HepG2 (cell line): ENCODE results near the gene SLC44A5. TPM values are rescaled to one million over a fixed set of nuclear protein-coding genes. Genes with fewer than 3 reads are reported as not detected.

Source experiments
- ATAC-seq: fragments of 200-7000 bp; cut with Tn5 transposase; 3 replicates; pipeline ENCODE4 v1.9.1; 2020; ENCODE audit warnings: mild to moderate bottlenecking, moderate library complexity
- BruUV-seq: library from RNA; stranded (reverse); fragments of 400-500 nt; replicated peaks from 2 replicates; lab custom pipeline; 2021; lab: Mats Ljungman, UMichigan
- CTCF ChIA-PET: fragments of 300-600 bp; formaldehyde crosslinking; extraction: SDS; loops from one replicate; lab custom pipeline; 2021; ENCODE audit warnings: low total read pairs, inconsistent platforms, low intra/inter-chr PET ratio; lab: Yijun Ruan, JAX
- POLR2A ChIA-PET: fragments of 350-600 bp; sonication (Branson Sonifier 250); formaldehyde crosslinking; loops from one replicate; lab custom pipeline; 2020; ENCODE audit warnings: antibody characterized with exemption, inconsistent platforms; lab: Yijun Ruan, JAX
- DNase-seq: peaks from one replicate; pipeline ENCODE4 v3.0.0-alpha.2; 2015; ENCODE audit warnings: low spot score
- FAIRE-seq: peaks from 3 replicates; lab custom pipeline; 2011; peaks lifted over from hg19 to GRCh38; lab: Jason Lieb, UNC
- H2AFZ ChIP-seq: one replicate; pipeline ENCODE4 v1.6.1; 2011; ENCODE audit warnings: low read length, inconsistent platforms
- H3K27ac ChIP-seq: fragments of 300-600 bp; 3 replicates; pipeline ENCODE4 v1.8.0; 2011; ENCODE audit warnings: mixed run types, mild to moderate bottlenecking, mixed read lengths, low read length, inconsistent platforms; ENCODE audit not compliant: insufficient read depth; ENCODE audit errors: extremely low read length
- H3K27me3 ChIP-seq, 2 experiments: fragments of 200-600 bp in 1 of 2; 2 replicates in 1 of 2; 3 replicates in 1 of 2; pipeline versions ENCODE4 v1.6.0 to v1.8.0; 2011; ENCODE audit warnings: low read length in 2 of 2, mild to moderate bottlenecking in 2 of 2, moderate library complexity in 2 of 2, inconsistent platforms in 1 of 2; ENCODE audit not compliant: insufficient read depth in 2 of 2, control insufficient read depth in 1 of 2
- H3K36me3 ChIP-seq, 2 experiments: fragments of 200-600 bp in 1 of 2; replicated peaks in 1 of 2; 2 replicates in 1 of 2; 3 replicates in 1 of 2; pipeline versions ENCODE4 v1.5.1 to v1.8.0; 2011; ENCODE audit warnings: low read length in 2 of 2, inconsistent platforms in 1 of 2; ENCODE audit not compliant: insufficient read depth in 2 of 2, control insufficient read depth in 1 of 2
- H3K4me1 ChIP-seq: 2 replicates; pipeline ENCODE4 v1.5.1; 2012; ENCODE audit warnings: low read length, inconsistent platforms; ENCODE audit not compliant: insufficient read depth
- H3K4me2 ChIP-seq: 2 replicates; pipeline ENCODE4 v1.6.0; 2011; ENCODE audit warnings: low read depth, low read length, inconsistent platforms
- H3K4me3 ChIP-seq, 3 experiments: fragments of 200-600 bp in 1 of 3; sonication (generic), shearing (Covaris generic) in 1 of 3; replicated peaks in 1 of 3; 2 replicates each; pipeline ENCODE4 v1.5.1; 2011 to 2016; ENCODE audit warnings: low read length in 3 of 3, inconsistent platforms in 2 of 3, low read depth in 2 of 3, mild to moderate bottlenecking in 2 of 3, control low read depth in 1 of 3, mixed read lengths in 1 of 3; ENCODE audit not compliant: insufficient read depth in 1 of 3
- H3K79me2 ChIP-seq: one replicate; pipeline ENCODE4 v1.6.1; 2011; ENCODE audit warnings: low read length, inconsistent platforms; ENCODE audit not compliant: insufficient read depth
- H3K9ac ChIP-seq: 2 replicates; pipeline ENCODE4 v1.6.0; 2011; ENCODE audit warnings: mild to moderate bottlenecking, low read depth, low read length, inconsistent platforms; ENCODE audit not compliant: insufficient read depth
- H3K9me3 ChIP-seq: 2 replicates; pipeline ENCODE4 v1.5.1; 2012; ENCODE audit warnings: mild to moderate bottlenecking, low read length
- H4K20me1 ChIP-seq: 2 replicates; pipeline ENCODE4 v1.6.0; 2011; ENCODE audit warnings: inconsistent platforms, mild to moderate bottlenecking, low read length, moderate library complexity; ENCODE audit not compliant: insufficient read depth
- GLI4 ChIP-seq: sonication (generic); formaldehyde crosslinking; IDR thresholded peaks from 2 replicates; pipeline ENCODE4 v1.5.1; 2020; ENCODE audit warnings: missing genetic modification reagents, mild to moderate bottlenecking, moderate library complexity, borderline replicate concordance
- GZF1 ChIP-seq: sonication (generic); formaldehyde crosslinking; IDR thresholded peaks from 2 replicates; pipeline ENCODE4 v1.5.1; 2020; ENCODE audit warnings: mild to moderate bottlenecking, missing genetic modification reagents
- MXI1 ChIP-seq: IDR thresholded peaks from 3 replicates; pipeline ENCODE4 v1.6.1; 2012; ENCODE audit warnings: low read depth, low read length, inconsistent platforms, borderline replicate concordance
- SMYD3 ChIP-seq: sonication (generic); formaldehyde crosslinking; IDR thresholded peaks from 2 replicates; pipeline ENCODE4 v1.8.1; 2023; ENCODE audit warnings: mild to moderate bottlenecking, missing genetic modification reagents
- ZNF225 ChIP-seq: sonication (generic); formaldehyde crosslinking; IDR thresholded peaks from 2 replicates; pipeline ENCODE4 v1.4.0; 2020; ENCODE audit warnings: mild to moderate bottlenecking, missing genetic modification reagents
- ZNF235 ChIP-seq: sonication (generic); formaldehyde crosslinking; IDR thresholded peaks from 2 replicates; pipeline ENCODE4 v1.8.1; 2023; ENCODE audit warnings: mild to moderate bottlenecking, missing genetic modification reagents, borderline replicate concordance
- ZNF331 ChIP-seq: sonication (generic); formaldehyde crosslinking; IDR thresholded peaks from 2 replicates; pipeline ENCODE4 v1.4.0; 2020; ENCODE audit warnings: missing genetic modification reagents
- WGBS: methylation state at CpG from one replicate; pipeline ENCODE4 v1.1.6; 2017; ENCODE audit warnings: low lambda C conversion rate; 5-methylcytosine and 5-hydroxymethylcytosine counted together
- in situ Hi-C: cut with HindIII; loops from 2 replicates; pipeline ENCODE4 v1.10.0; 2017; ENCODE audit warnings: low pct_unique_long_range_greater_than_20kb; ENCODE audit not compliant: extremely low pct_ligation_motif_present
- intact Hi-C: fragments of 100-400 bp; cut with micrococcal nuclease; formaldehyde crosslinking; loops from one replicate; pipeline ENCODE4 v1.10.0; 2022; ENCODE audit not compliant: unreplicated experiment
- polyA plus RNA-seq, 8 experiments: library from polyadenylated mRNA; depleted of rRNA in 3 of 8; stranded (reverse) in 7 of 8; unstranded in 1 of 8; fragments of >200 nt; fragmentation: Illumina TruSeq in 4 of 8; extraction: Trizol in 4 of 8; gene quantifications; 2 replicates each; pipeline versions ENCODE4 v1.2.1 to v1.2.3, GENCODE V29; 2011 to 2016; ENCODE audit warnings: low read depth in 4 of 8, missing spikeins in 1 of 8, mixed read lengths in 1 of 8; ENCODE audit not compliant: insufficient read depth in 1 of 8
- total RNA-seq, 5 experiments: library from RNA; depleted of rRNA; stranded (reverse); fragments of >200 nt; fragmentation: Illumina TruSeq; extraction: Trizol; gene quantifications; 2 replicates each; pipeline ENCODE4 v1.2.3, GENCODE V29; 2016; ENCODE audit warnings: low read depth in 1 of 5
- TF ChIP-seq, protein P1 (sequence below): sonication (generic); formaldehyde crosslinking; IDR thresholded peaks from 2 replicates; pipeline ENCODE4 v1.8.0; 2022; ENCODE audit warnings: missing genetic modification reagents, mild to moderate bottlenecking, inconsistent platforms, borderline replicate concordance
- TF ChIP-seq, protein P2 (sequence below): sonication (generic); formaldehyde crosslinking; IDR thresholded peaks from 2 replicates; pipeline ENCODE4; 2020; ENCODE audit warnings: missing genetic modification reagents, mild to moderate bottlenecking, borderline replicate concordance
- TF ChIP-seq, protein P3 (sequence below): sonication (generic); formaldehyde crosslinking; IDR thresholded peaks from 2 replicates; pipeline ENCODE4 v1.5.1; 2020; ENCODE audit warnings: mild to moderate bottlenecking, moderate library complexity, missing genetic modification reagents
- TF ChIP-seq, protein P4 (sequence below): sonication (generic); formaldehyde crosslinking; IDR thresholded peaks from 2 replicates; pipeline ENCODE4 v1.5.0; 2020; ENCODE audit warnings: mild to moderate bottlenecking, missing genetic modification reagents

Gene SLC44A5
- total and polyA plus RNA-seq, 2 of the 13 experiments (the other 11 are each of a cell fraction or from before 2014, with no cell fraction given) = 8.0 to 16.0 TPM

DNA sequence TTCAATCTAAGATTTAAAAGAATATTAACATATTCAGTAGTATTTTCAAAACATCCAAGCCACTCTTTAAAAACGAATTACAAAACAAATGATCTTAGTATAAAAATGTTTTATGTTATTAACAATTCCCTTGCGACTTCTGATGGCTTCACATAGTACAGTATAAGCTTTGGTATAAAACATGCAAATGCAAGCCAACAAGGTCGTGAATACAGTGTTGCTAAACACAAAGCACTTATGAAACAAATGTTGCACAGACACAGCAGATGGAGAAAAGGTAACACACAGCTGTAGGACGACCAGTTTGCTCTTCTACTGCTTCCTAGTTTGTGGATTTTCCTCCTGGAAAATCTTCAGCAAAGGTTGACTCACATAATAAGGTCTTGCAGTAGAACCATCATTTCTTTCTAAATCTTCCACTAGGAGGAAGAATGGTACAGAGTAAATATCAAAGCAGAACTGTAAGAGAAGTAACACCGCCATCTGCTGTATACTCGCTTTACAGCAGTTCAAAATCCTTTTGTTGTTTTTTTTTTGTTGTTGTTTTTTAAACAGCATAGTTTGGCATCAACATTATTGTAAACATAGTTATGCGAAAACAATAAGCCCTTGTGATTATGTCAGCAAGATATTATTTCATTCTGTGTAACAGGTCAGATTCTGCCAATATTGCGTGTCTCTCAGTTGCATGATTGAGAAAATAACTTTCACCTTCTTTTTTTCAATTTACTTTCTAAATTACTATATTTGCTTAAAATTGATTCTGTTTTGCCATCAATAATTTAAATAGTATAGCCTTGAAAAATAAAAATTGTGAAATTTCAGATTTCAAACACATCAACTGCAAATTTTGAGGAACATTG is 407.3 kb downstream of the SLC44A5 start (continued):
- TF ChIP-seq, protein P1, sequence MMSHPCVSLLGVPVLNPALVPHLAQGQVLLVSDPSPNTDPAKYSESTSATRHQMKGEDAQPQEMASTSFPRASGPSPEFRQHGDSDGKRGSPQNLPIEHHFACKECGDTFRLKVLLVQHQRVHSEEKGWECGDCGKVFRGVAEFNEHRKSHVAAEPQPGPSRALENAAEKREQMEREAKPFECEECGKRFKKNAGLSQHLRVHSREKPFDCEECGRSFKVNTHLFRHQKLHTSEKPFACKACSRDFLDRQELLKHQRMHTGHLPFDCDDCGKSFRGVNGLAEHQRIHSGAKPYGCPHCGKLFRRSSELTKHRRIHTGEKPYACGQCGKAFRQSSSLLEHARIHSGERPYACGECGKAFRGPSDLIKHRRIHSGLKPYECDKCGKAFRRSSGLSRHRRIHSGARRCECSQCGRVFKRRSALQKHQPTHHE (CRISPR knock-in tag) = no peak
- TF ChIP-seq MXI1 = no peak
- TF ChIP-seq, all 625 proteins: peak for 8

DNA sequence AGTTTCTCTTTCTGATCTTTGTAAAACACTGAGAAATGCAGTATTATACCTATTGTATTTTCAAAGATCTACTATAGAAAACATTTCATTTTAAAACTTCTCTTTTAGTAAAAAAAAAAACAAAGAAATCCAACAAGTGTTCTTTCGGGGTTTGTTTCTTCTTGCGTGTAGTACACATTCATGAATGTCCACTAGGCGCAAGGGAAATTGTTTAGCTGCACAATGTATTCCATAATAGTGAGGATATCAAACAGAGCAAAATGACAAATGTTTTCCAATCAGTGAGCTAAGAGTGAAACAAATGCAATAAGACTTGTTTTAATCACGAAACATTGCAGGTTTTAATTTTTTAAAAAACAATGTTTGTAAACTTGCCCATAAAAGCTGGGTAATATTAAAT is 408.2 kb downstream of the SLC44A5 start:
- Histone ChIP-seq H3K36me3 (no peaks in the 10 kb centered on the region), H3K4me2 (no peak overlapping the region), H2AFZ (no peak overlapping the region), H3K4me3 (no peak overlapping the region), H3K9ac (no peak overlapping the region), H4K20me1 (no peaks in the 10 kb centered on the region), H3K27ac (no peak overlapping the region), H3K27me3 (no peaks in the 10 kb centered on the region), H3K79me2 (no peaks in the 10 kb centered on the region), H3K9me3 (no peaks in the 10 kb centered on the region), H3K4me1 (no peaks in the 10 kb centered on the region)
- in situ Hi-C loops = no loop called here
- ChIA-PET CTCF (interaction anchor here (2.6 kb wide), 1 partner anchor 430 kb away, joined by 57 read pairs; no protein-coding TSS in a partner anchor), POLR2A (no interaction called here)
- BruUV-seq = no TSS peak
- 88% methylated on average over 4 of the region's 4 CpGs for WGBS
- ATAC-seq (no peak), DNase-seq (no peak), FAIRE-seq (no peak)
- intact Hi-C loops = loop anchor here (1.0 to 10.0 kb wide), 3 partner anchors 150 to 430 kb away; no protein-coding TSS in a partner anchor
- no peak for TF ChIP-seq GLI4
- TF ChIP-seq GZF1 (CRISPR knock-in tag) = no peak
- TF ChIP-seq ZNF331 (CRISPR knock-in tag) = no peak
- TF ChIP-seq, protein P2, sequence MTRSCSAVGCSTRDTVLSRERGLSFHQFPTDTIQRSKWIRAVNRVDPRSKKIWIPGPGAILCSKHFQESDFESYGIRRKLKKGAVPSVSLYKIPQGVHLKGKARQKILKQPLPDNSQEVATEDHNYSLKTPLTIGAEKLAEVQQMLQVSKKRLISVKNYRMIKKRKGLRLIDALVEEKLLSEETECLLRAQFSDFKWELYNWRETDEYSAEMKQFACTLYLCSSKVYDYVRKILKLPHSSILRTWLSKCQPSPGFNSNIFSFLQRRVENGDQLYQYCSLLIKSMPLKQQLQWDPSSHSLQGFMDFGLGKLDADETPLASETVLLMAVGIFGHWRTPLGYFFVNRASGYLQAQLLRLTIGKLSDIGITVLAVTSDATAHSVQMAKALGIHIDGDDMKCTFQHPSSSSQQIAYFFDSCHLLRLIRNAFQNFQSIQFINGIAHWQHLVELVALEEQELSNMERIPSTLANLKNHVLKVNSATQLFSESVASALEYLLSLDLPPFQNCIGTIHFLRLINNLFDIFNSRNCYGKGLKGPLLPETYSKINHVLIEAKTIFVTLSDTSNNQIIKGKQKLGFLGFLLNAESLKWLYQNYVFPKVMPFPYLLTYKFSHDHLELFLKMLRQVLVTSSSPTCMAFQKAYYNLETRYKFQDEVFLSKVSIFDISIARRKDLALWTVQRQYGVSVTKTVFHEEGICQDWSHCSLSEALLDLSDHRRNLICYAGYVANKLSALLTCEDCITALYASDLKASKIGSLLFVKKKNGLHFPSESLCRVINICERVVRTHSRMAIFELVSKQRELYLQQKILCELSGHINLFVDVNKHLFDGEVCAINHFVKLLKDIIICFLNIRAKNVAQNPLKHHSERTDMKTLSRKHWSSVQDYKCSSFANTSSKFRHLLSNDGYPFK (CRISPR knock-in tag) = no peak
- no peak for TF ChIP-seq ZNF235 (CRISPR knock-in tag)
- TF ChIP-seq SMYD3 (CRISPR knock-in tag) = no peak
- TF ChIP-seq, protein P3, sequence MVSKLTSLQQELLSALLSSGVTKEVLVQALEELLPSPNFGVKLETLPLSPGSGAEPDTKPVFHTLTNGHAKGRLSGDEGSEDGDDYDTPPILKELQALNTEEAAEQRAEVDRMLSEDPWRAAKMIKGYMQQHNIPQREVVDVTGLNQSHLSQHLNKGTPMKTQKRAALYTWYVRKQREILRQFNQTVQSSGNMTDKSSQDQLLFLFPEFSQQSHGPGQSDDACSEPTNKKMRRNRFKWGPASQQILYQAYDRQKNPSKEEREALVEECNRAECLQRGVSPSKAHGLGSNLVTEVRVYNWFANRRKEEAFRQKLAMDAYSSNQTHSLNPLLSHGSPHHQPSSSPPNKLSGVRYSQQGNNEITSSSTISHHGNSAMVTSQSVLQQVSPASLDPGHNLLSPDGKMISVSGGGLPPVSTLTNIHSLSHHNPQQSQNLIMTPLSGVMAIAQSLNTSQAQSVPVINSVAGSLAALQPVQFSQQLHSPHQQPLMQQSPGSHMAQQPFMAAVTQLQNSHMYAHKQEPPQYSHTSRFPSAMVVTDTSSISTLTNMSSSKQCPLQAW (CRISPR knock-in tag) = no peak
- no peak for TF ChIP-seq ZNF225
- TF ChIP-seq, protein P4, sequence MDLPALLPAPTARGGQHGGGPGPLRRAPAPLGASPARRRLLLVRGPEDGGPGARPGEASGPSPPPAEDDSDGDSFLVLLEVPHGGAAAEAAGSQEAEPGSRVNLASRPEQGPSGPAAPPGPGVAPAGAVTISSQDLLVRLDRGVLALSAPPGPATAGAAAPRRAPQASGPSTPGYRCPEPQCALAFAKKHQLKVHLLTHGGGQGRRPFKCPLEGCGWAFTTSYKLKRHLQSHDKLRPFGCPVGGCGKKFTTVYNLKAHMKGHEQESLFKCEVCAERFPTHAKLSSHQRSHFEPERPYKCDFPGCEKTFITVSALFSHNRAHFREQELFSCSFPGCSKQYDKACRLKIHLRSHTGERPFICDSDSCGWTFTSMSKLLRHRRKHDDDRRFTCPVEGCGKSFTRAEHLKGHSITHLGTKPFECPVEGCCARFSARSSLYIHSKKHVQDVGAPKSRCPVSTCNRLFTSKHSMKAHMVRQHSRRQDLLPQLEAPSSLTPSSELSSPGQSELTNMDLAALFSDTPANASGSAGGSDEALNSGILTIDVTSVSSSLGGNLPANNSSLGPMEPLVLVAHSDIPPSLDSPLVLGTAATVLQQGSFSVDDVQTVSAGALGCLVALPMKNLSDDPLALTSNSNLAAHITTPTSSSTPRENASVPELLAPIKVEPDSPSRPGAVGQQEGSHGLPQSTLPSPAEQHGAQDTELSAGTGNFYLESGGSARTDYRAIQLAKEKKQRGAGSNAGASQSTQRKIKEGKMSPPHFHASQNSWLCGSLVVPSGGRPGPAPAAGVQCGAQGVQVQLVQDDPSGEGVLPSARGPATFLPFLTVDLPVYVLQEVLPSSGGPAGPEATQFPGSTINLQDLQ (CRISPR knock-in tag) = no peak
